ENCODE results near the gene C17orf113. TPM values are rescaled to one million over a fixed set of nuclear protein-coding genes. Genes with fewer than 3 reads are reported as not detected.

The C17orf113 gene
- total RNA-seq, 1 experiment from 2014 or later: 2.3 TPM

DNA sequence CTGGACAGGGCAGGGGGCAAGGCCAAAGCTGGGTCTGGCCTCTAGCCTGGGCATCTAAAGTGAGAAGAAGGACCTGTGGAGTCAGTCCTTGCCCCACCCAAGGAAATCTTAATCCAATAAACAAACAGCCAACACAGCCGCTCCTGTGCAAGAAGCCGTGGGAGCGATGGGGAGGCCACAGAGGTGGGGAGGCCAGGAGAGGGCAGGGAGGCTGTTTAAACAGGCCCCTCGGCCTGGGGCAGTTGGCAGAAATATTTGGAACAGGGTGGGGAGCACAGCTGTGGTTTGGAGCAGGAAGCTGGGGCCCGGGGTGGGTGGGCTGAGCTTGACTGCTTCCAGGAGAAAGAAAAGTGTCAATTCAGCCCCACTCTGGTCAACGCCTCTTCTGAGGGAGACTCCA is 42.5 kb upstream of the C17orf113 start (continued):
- TF ChIP-seq, protein P1, sequence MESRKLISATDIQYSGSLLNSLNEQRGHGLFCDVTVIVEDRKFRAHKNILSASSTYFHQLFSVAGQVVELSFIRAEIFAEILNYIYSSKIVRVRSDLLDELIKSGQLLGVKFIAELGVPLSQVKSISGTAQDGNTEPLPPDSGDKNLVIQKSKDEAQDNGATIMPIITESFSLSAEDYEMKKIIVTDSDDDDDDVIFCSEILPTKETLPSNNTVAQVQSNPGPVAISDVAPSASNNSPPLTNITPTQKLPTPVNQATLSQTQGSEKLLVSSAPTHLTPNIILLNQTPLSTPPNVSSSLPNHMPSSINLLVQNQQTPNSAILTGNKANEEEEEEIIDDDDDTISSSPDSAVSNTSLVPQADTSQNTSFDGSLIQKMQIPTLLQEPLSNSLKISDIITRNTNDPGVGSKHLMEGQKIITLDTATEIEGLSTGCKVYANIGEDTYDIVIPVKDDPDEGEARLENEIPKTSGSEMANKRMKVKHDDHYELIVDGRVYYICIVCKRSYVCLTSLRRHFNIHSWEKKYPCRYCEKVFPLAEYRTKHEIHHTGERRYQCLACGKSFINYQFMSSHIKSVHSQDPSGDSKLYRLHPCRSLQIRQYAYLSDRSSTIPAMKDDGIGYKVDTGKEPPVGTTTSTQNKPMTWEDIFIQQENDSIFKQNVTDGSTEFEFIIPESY (IDR thresholded peaks at IDR 0.05; ENCODE audit: extremely low read depth, insufficient replicate concordance, low read length): no peak
- TF ChIP-seq POLR2A (IDR thresholded peaks at IDR 0.05; ENCODE audit: borderline replicate concordance, extremely low read depth, insufficient read depth, insufficient read length) (no peak), ATF3 (IDR thresholded peaks at IDR 0.05) (no peak), EZH2phosphoT487 (IDR thresholded peaks at IDR 0.05; ENCODE audit: borderline replicate concordance) (no peak), EZH2 (IDR thresholded peaks at IDR 0.05) (no peak), ZFX (IDR thresholded peaks at IDR 0.05) (no peak), JUND (IDR thresholded peaks at IDR 0.05) (no peak), RAD21 (IDR thresholded peaks at IDR 0.05; ENCODE audit: low read depth) (no peak), EGR1 (IDR thresholded peaks at IDR 0.05; ENCODE audit: low read depth) (no peak)

- Histone ChIP-seq H3K9me2 (ENCODE audit: insufficient read depth) (no peaks in the 10 kb centered on the region), H4K20me1 (ENCODE audit: insufficient read depth) (no peaks in the 10 kb centered on the region), H3K4me1 (ENCODE audit: control insufficient read depth in 1 of 2, insufficient read depth in 2 of 2, low read length in 2 of 2) (peaks cover 9 to 20% of the 10 kb centered on the region in 2 experiments; a peak in 3 of 4 replicates), H3K36me3 (ENCODE audit: control insufficient read depth in 1 of 2, insufficient read depth in 2 of 2, low read length in 2 of 2) (no peaks in the 10 kb centered on the region), H3K9me3 (ENCODE audit: control insufficient read depth in 1 of 2, insufficient read depth in 1 of 2, low read depth in 1 of 2, low read length in 2 of 2) (no peaks in the 10 kb centered on the region), H3K4me3 (replicated peaks in 1 of 2; ENCODE audit: low read depth in 1 of 2, low read length in 2 of 2) (no peak overlapping the region), H3K27ac (ENCODE audit: low read depth, low read length) (no peak overlapping the region), H3K9ac (ENCODE audit: low read length) (no peak overlapping the region), H3K4me2 (ENCODE audit: low read length) (no peak overlapping the region), H3K27me3 (ENCODE audit: insufficient read depth, low read length) (no peaks in the 10 kb centered on the region), H3K79me2 (ENCODE audit: insufficient read depth, low read length) (no peaks in the 10 kb centered on the region), H2AFZ (ENCODE audit: low read depth, low read length, poor library complexity, severe bottlenecking) (no peak overlapping the region)
- ATAC-seq (no peak), DNase-seq (ENCODE audit: low read depth, low spot score) (no peak)
- BruUV-seq (replicated peaks): no TSS peak
- ChIA-PET CTCF (interaction anchor here (0.8 to 2.6 kb wide), 3 partner anchors 10 to 23 kb away, joined by 3 to 15 read pairs (median 5); no protein-coding TSS in a partner anchor), POLR2A (no interaction called here), RAD21 (ENCODE audit: low non-redundant PET in 1 of 2, low total read pairs in 2 of 2, uncharacterized antibody in 2 of 2, unreplicated experiment in 2 of 2) (no interaction called here)
- intact Hi-C loops (cut with micrococcal nuclease): no loop called here
- TF ChIP-seq SIN3A (IDR thresholded peaks at IDR 0.05; ENCODE audit: low read depth) (no peak), ELF1 (IDR thresholded peaks at IDR 0.05; ENCODE audit: borderline replicate concordance, low read depth) (no peak), EGR1 (IDR thresholded peaks at IDR 0.05; ENCODE audit: low read depth) (no peak), SRF (IDR thresholded peaks at IDR 0.05; ENCODE audit: low read depth) (no peak), CTCF (IDR thresholded peaks at IDR 0.05 in 2 of 3, conservative IDR thresholded peaks at IDR 0.05 in 1 of 3; ENCODE audit: borderline replicate concordance in 1 of 3, insufficient read depth in 1 of 3, low read depth in 2 of 3, low read length in 2 of 3) (no peak), SP1 (IDR thresholded peaks at IDR 0.05; ENCODE audit: low read depth) (no peak), CBX3 (IDR thresholded peaks at IDR 0.05; ENCODE audit: low read depth) (no peak), TCF7L2 (IDR thresholded peaks at IDR 0.05; ENCODE audit: borderline replicate concordance, extremely low read depth, insufficient read depth, insufficient read length) (no peak)
- TF ChIP-seq, protein P1 (IDR thresholded peaks at IDR 0.05; ENCODE audit: extremely low read depth, insufficient replicate concordance, low read length): no peak
These were observed 40.8 kb upstream of the C17orf113 start for GRCh38 chr17:42090964-42091790.

All from HCT116 (cell line).